IPS-20b (cell line): ENCODE data around the gene SCARF2.

Experiments used
- H3K27ac ChIP-seq: one replicate; pipeline ENCODE4 v1.5.1; 2013; ENCODE audit warnings: low read length
- H3K27me3 ChIP-seq: 2 replicates; pipeline ENCODE4 v1.6.1; 2013; ENCODE audit warnings: mild to moderate bottlenecking, low read length, inconsistent platforms; ENCODE audit not compliant: insufficient read depth
- H3K36me3 ChIP-seq: 2 replicates; pipeline ENCODE4 v1.6.1; 2013; ENCODE audit warnings: low read depth, mild to moderate bottlenecking, inconsistent platforms, low read length, moderate library complexity; ENCODE audit not compliant: insufficient read depth
- H3K4me1 ChIP-seq: 2 replicates; pipeline ENCODE4 v1.6.1; 2013; ENCODE audit warnings: mild to moderate bottlenecking, control low read depth, inconsistent platforms, low read length, moderate library complexity; ENCODE audit not compliant: insufficient read depth
- H3K4me3 ChIP-seq: 2 replicates; pipeline ENCODE4 v1.5.1; 2013; ENCODE audit warnings: mild to moderate bottlenecking, low read length, inconsistent platforms
- H3K9ac ChIP-seq: 2 replicates; pipeline ENCODE4 v1.6.1; 2013; ENCODE audit warnings: low read depth, mild to moderate bottlenecking, inconsistent platforms, low read length, moderate library complexity
- H3K9me3 ChIP-seq: 2 replicates; pipeline ENCODE4 v1.6.1; 2013; ENCODE audit warnings: mild to moderate bottlenecking, low read depth, low read length, inconsistent platforms; ENCODE audit not compliant: insufficient read depth

SCARF2 gene

GRCh38 chr22:20446383-20446970 lies 8.9 kb upstream of the SCARF2 start:
- no peaks in the 10 kb centered on the region for H3K27me3 ChIP-seq
- no peak overlapping the region for H3K4me3 ChIP-seq
- no peaks in the 10 kb centered on the region for H3K36me3 ChIP-seq
- no peak overlapping the region for H3K27ac ChIP-seq
- H3K4me1 ChIP-seq, result no peaks in the 10 kb centered on the region
- H3K9ac ChIP-seq, result no peak overlapping the region
- no peaks in the 10 kb centered on the region for H3K9me3 ChIP-seq

- no peak overlapping the region for H3K9ac ChIP-seq
- no peak overlapping the region for H3K4me3 ChIP-seq
- peaks cover 9% of the 10 kb centered on the region for H3K27me3 ChIP-seq
- H3K27ac ChIP-seq, result no peak overlapping the region
- no peaks in the 10 kb centered on the region for H3K9me3 ChIP-seq
- H3K4me1 ChIP-seq, result no peaks in the 10 kb centered on the region
- H3K36me3 ChIP-seq, result no peaks in the 10 kb centered on the region
Observed at GRCh38 chr22:20444325-20444724, 6.7 kb upstream of the SCARF2 start.

- no peaks in the 10 kb centered on the region for H3K9me3 ChIP-seq
- no peak overlapping the region for H3K27ac ChIP-seq
- no peaks in the 10 kb centered on the region for H3K36me3 ChIP-seq
- no peaks in the 10 kb centered on the region for H3K4me1 ChIP-seq
- H3K9ac ChIP-seq, result no peak overlapping the region
- peaks cover 25% of the 10 kb centered on the region for H3K27me3 ChIP-seq
- no peak overlapping the region for H3K4me3 ChIP-seq
Observed at GRCh38 chr22:20442485-20443284, 5.1 kb upstream of the SCARF2 start.

- peaks cover 31% of the 10 kb centered on the region for H3K27me3 ChIP-seq
- H3K9ac ChIP-seq, result no peak overlapping the region
- H3K9me3 ChIP-seq, result no peaks in the 10 kb centered on the region
Observed at GRCh38 chr22:20441631-20442484, 4.2 kb upstream of the SCARF2 start.

GRCh38 chr22:20440637-20441591 lies 3.3 kb upstream of the SCARF2 start:
- H3K27ac ChIP-seq, result no peak overlapping the region
- no peaks in the 10 kb centered on the region for H3K36me3 ChIP-seq
- no peaks in the 10 kb centered on the region; the same call in 1 of the 2 replicates for H3K9me3 ChIP-seq
- peaks cover 41% of the 10 kb centered on the region for H3K27me3 ChIP-seq
- H3K4me1 ChIP-seq, result peaks cover 1% of the 10 kb centered on the region; the same call in 1 of the 2 replicates
- no peak overlapping the region for H3K4me3 ChIP-seq
- no peak overlapping the region for H3K9ac ChIP-seq

More at GRCh38 chr22:20441631-20442484, 4.2 kb upstream of the SCARF2 start:
- H3K27ac ChIP-seq, result no peak overlapping the region
- H3K4me1 ChIP-seq, result no peaks in the 10 kb centered on the region
- no peak overlapping the region for H3K4me3 ChIP-seq
- H3K36me3 ChIP-seq, result no peaks in the 10 kb centered on the region

GRCh38 chr22:20439928-20440575 lies 2.4 kb upstream of the SCARF2 start:
- H3K27me3 ChIP-seq, result peaks cover 49% of the 10 kb centered on the region
- H3K4me3 ChIP-seq, result no peak overlapping the region
- H3K4me1 ChIP-seq, result peaks cover 4% of the 10 kb centered on the region; the same call in 1 of the 2 replicates
- no peaks in the 10 kb centered on the region for H3K36me3 ChIP-seq
- H3K9ac ChIP-seq, result no peak overlapping the region
- no peaks in the 10 kb centered on the region; the same call in 1 of the 2 replicates for H3K9me3 ChIP-seq
- H3K27ac ChIP-seq, result no peak overlapping the region

- Histone ChIP-seq H3K9me3 (no peaks in the 10 kb centered on the region; the same call in 1 of the 2 replicates), H3K27me3 (peaks cover 54% of the 10 kb centered on the region), H3K9ac (no peak overlapping the region), H3K36me3 (no peaks in the 10 kb centered on the region), H3K27ac (no peak overlapping the region), H3K4me1 (peaks cover 4% of the 10 kb centered on the region; the same call in 1 of the 2 replicates), H3K4me3 (no peak overlapping the region)
Observed at GRCh38 chr22:20439556-20439927, 1.9 kb upstream of the SCARF2 start.

- Histone ChIP-seq H3K4me1 (peaks cover 4% of the 10 kb centered on the region; the same call in 1 of the 2 replicates), H3K27me3 (peaks cover 61% of the 10 kb centered on the region), H3K9me3 (no peaks in the 10 kb centered on the region; the same call in 1 of the 2 replicates), H3K27ac (no peak overlapping the region), H3K9ac (0 out of 2 replicates have a peak overlapping the region, but pooled peaks have one; percentile 63), H3K36me3 (no peaks in the 10 kb centered on the region), H3K4me3 (peak overlapping the region; percentile 73; the same call in 1 of the 2 replicates)
Observed at GRCh38 chr22:20438678-20439492, 1.3 kb upstream of the SCARF2 start.

- Histone ChIP-seq H3K9me3 (no peaks in the 10 kb centered on the region; the same call in 1 of the 2 replicates), H3K4me1 (peaks cover 4% of the 10 kb centered on the region; the same call in 1 of the 2 replicates), H3K27me3 (peaks cover 66% of the 10 kb centered on the region), H3K36me3 (no peaks in the 10 kb centered on the region), H3K27ac (no peak overlapping the region), H3K4me3 (peak overlapping the region; percentile 73), H3K9ac (peak overlapping the region; percentile 63; the same call in 1 of the 2 replicates)
Observed at GRCh38 chr22:20438427-20438677, 727 bp upstream of the SCARF2 start.
